T-helper 17 cell (primary cell): ENCODE results near the gene GTPBP1. TPM values are rescaled to one million over a fixed set of nuclear protein-coding genes. Genes with fewer than 3 reads are reported as not detected.

Experiments
- ATAC-seq: fragments of 150-1000 bp; cut with Tn5 transposase; 2 replicates; pipeline ENCODE4 v1.10.0; 2021; ENCODE audit warnings: mild to moderate bottlenecking, moderate library complexity
- DNase-seq, 3 donors: peaks; one replicate each; pipeline versions ENCODE4 v3.0.0 to v3.0.0-alpha.2; 2020 to 2021
- H3K9me3 ChIP-seq: one replicate; pipeline ENCODE4 v1.7.0; 2013; ENCODE audit warnings: low read length, mild to moderate bottlenecking; ENCODE audit not compliant: control insufficient read depth, poor library complexity, severe bottlenecking
- H3K27ac Mint-ChIP-seq: one replicate; pipeline ENCODE4 v1.8.0; 2022; ENCODE audit warnings: mild to moderate bottlenecking, moderate library complexity, mixed read lengths
- H3K27me3 Mint-ChIP-seq: one replicate; pipeline ENCODE4 v1.8.0; 2022; ENCODE audit warnings: mixed read lengths
- H3K36me3 Mint-ChIP-seq: one replicate; pipeline ENCODE4 v1.8.0; 2022; ENCODE audit warnings: low read depth, mixed read lengths
- H3K4me1 Mint-ChIP-seq: one replicate; pipeline ENCODE4 v1.8.0; 2022; ENCODE audit warnings: mild to moderate bottlenecking, mixed read lengths
- H3K4me3 Mint-ChIP-seq: one replicate; pipeline ENCODE4 v1.8.0; 2022; ENCODE audit warnings: mild to moderate bottlenecking, moderate library complexity, mixed read lengths
- total RNA-seq, 4 donors: library from RNA in 2 of 4; stranded (reverse) in 2 of 4; gene quantifications; one replicate each; pipeline ENCODE4 v1.2.3 and lab custom pipeline; 2022 to 2026

Gene GTPBP1
- total RNA-seq, 2 donors from 2014 or later: 220 to 235 TPM

- ATAC-seq: no peak
- DNase-seq: no peak
- no peaks in the 10 kb centered on the region for H3K27me3 Mint-ChIP-seq
Measured at GRCh38 chr22:38696606-38697424, 8.9 kb upstream of the GTPBP1 start.

GRCh38 chr22:38697425-38698089 lies 8.2 kb upstream of the GTPBP1 start:
- H3K27ac Mint-ChIP-seq: peak overlapping the region; percentile 69
- H3K27me3 Mint-ChIP-seq: no peaks in the 10 kb centered on the region
- peaks cover 5% of the 10 kb centered on the region for H3K36me3 Mint-ChIP-seq
- H3K4me1 Mint-ChIP-seq: peaks cover 49% of the 10 kb centered on the region
- H3K9me3 ChIP-seq: no peaks in the 10 kb centered on the region
- no peak for DNase-seq
- H3K4me3 Mint-ChIP-seq: peak overlapping the region; percentile 52
- ATAC-seq: no peak

More at GRCh38 chr22:38696606-38697424, 8.9 kb upstream of the GTPBP1 start:
- peak overlapping the region; percentile 69 for H3K27ac Mint-ChIP-seq
- peak overlapping the region; percentile 52 for H3K4me3 Mint-ChIP-seq
- peaks cover 5% of the 10 kb centered on the region for H3K36me3 Mint-ChIP-seq
- peaks cover 49% of the 10 kb centered on the region for H3K4me1 Mint-ChIP-seq
- H3K9me3 ChIP-seq: no peaks in the 10 kb centered on the region

GRCh38 chr22:38698407-38699094 lies 7.2 kb upstream of the GTPBP1 start:
- ATAC-seq (no peak), DNase-seq (no peak)
- H3K9me3 ChIP-seq: no peaks in the 10 kb centered on the region
- Mint-ChIP-seq H3K4me3 (peak overlapping the region; percentile 93), H3K36me3 (peaks cover 5% of the 10 kb centered on the region), H3K4me1 (peaks cover 43% of the 10 kb centered on the region), H3K27me3 (no peaks in the 10 kb centered on the region), H3K27ac (peak overlapping the region; percentile 95)

GRCh38 chr22:38699143-38699542 lies 6.6 kb upstream of the GTPBP1 start:
- H3K36me3 Mint-ChIP-seq: peaks cover 5% of the 10 kb centered on the region
- peak overlapping the region; percentile 95 for H3K27ac Mint-ChIP-seq
- H3K27me3 Mint-ChIP-seq: no peaks in the 10 kb centered on the region
- H3K9me3 ChIP-seq: no peaks in the 10 kb centered on the region
- peaks cover 41% of the 10 kb centered on the region for H3K4me1 Mint-ChIP-seq
- peak overlapping the region; percentile 93 for H3K4me3 Mint-ChIP-seq
- DNase-seq: no peak
- ATAC-seq: no peak

- ATAC-seq (no peak), DNase-seq (no peak)
- H3K27me3 Mint-ChIP-seq: no peaks in the 10 kb centered on the region
- H3K9me3 ChIP-seq: no peaks in the 10 kb centered on the region
- peaks cover 5% of the 10 kb centered on the region for H3K36me3 Mint-ChIP-seq
- H3K4me1 Mint-ChIP-seq: peaks cover 39% of the 10 kb centered on the region
- peak overlapping the region; percentile 93 for H3K4me3 Mint-ChIP-seq
- peak overlapping the region; percentile 95 for H3K27ac Mint-ChIP-seq
Measured at GRCh38 chr22:38699784-38700183, 6.0 kb upstream of the GTPBP1 start.

GRCh38 chr22:38700270-38700788 lies 5.4 kb upstream of the GTPBP1 start:
- Mint-ChIP-seq H3K27me3 (no peaks in the 10 kb centered on the region), H3K27ac (peak overlapping the region; percentile 95), H3K4me1 (peaks cover 41% of the 10 kb centered on the region), H3K36me3 (peaks cover 5% of the 10 kb centered on the region), H3K4me3 (peak overlapping the region; percentile 93)
- ATAC-seq: no peak
- H3K9me3 ChIP-seq: no peaks in the 10 kb centered on the region
- no peak for DNase-seq

GRCh38 chr22:38700789-38701628 lies 4.7 kb upstream of the GTPBP1 start, which contains the start of gene JOSD1:
Gene JOSD1, minus strand, starts transcription at chr22:38700943. Its CDS starts 956 bp downstream, at chr22:38699987.
- DNase-seq: peak; percentile 96 to 100 (median 96)
- ATAC-seq: peak; percentile 51
- H3K27me3 Mint-ChIP-seq: no peaks in the 10 kb centered on the region
- H3K4me3 Mint-ChIP-seq: peak within 1 kb of the TSS; percentile 93
- peaks cover 41% of the 10 kb centered on the region for H3K4me1 Mint-ChIP-seq
- no peaks in the 10 kb centered on the region for H3K9me3 ChIP-seq
- peaks cover 5% of the 10 kb centered on the region for H3K36me3 Mint-ChIP-seq
- peak within 1 kb of the TSS; percentile 95 for H3K27ac Mint-ChIP-seq

GRCh38 chr22:38704654-38705234 lies 1.0 kb upstream of the GTPBP1 start:
- H3K27me3 Mint-ChIP-seq: no peaks in the 10 kb centered on the region
- H3K4me3 Mint-ChIP-seq: peak overlapping the region; percentile 86
- no peaks in the 10 kb centered on the region for H3K9me3 ChIP-seq
- no peak for ATAC-seq
- no peak for DNase-seq
- peaks cover 2% of the 10 kb centered on the region for H3K36me3 Mint-ChIP-seq
- H3K4me1 Mint-ChIP-seq: peaks cover 45% of the 10 kb centered on the region
- H3K27ac Mint-ChIP-seq: peak overlapping the region; percentile 92

- Mint-ChIP-seq H3K4me3 (peak overlapping the region; percentile 94), H3K4me1 (peaks cover 46% of the 10 kb centered on the region), H3K27me3 (no peaks in the 10 kb centered on the region), H3K27ac (peak overlapping the region; percentile 60), H3K36me3 (no peaks in the 10 kb centered on the region)
- H3K9me3 ChIP-seq: no peaks in the 10 kb centered on the region
- ATAC-seq (no peak), DNase-seq (peak in 2 of 3 donors; percentile 20 to 27)
Measured at GRCh38 chr22:38706101-38706900, 557 bp downstream of the GTPBP1 start.

GRCh38 chr22:38706901-38707195 lies 1.1 kb downstream of the GTPBP1 start:
- H3K27ac Mint-ChIP-seq: peak overlapping the region; percentile 60
- no peaks in the 10 kb centered on the region for H3K9me3 ChIP-seq
- DNase-seq: no peak
- no peaks in the 10 kb centered on the region for H3K36me3 Mint-ChIP-seq
- H3K27me3 Mint-ChIP-seq: no peaks in the 10 kb centered on the region
- H3K4me1 Mint-ChIP-seq: peaks cover 43% of the 10 kb centered on the region
- H3K4me3 Mint-ChIP-seq: peak overlapping the region; percentile 94
- ATAC-seq: no peak

- Mint-ChIP-seq H3K27ac (peak overlapping the region; percentile 88), H3K4me1 (peaks cover 48% of the 10 kb centered on the region), H3K4me3 (peak overlapping the region; percentile 94), H3K36me3 (no peaks in the 10 kb centered on the region), H3K27me3 (no peaks in the 10 kb centered on the region)
- ATAC-seq (no peak), DNase-seq (no peak)
- no peaks in the 10 kb centered on the region for H3K9me3 ChIP-seq
Measured at GRCh38 chr22:38707346-38707745, 1.6 kb downstream of the GTPBP1 start.
